ENCODE results near the gene ITGA5. TPM values are rescaled to one million over a fixed set of nuclear protein-coding genes. Genes with fewer than 3 reads are reported as not detected.
"Not testable (repeated sequence)": the region's sequence is repeated elsewhere in the genome, so short reads cannot be mapped to it uniquely, and the experiment has no call there.

ITGA5 gene
- total RNA-seq, 1 donor from 2014 or later, result 100 TPM

DNA sequence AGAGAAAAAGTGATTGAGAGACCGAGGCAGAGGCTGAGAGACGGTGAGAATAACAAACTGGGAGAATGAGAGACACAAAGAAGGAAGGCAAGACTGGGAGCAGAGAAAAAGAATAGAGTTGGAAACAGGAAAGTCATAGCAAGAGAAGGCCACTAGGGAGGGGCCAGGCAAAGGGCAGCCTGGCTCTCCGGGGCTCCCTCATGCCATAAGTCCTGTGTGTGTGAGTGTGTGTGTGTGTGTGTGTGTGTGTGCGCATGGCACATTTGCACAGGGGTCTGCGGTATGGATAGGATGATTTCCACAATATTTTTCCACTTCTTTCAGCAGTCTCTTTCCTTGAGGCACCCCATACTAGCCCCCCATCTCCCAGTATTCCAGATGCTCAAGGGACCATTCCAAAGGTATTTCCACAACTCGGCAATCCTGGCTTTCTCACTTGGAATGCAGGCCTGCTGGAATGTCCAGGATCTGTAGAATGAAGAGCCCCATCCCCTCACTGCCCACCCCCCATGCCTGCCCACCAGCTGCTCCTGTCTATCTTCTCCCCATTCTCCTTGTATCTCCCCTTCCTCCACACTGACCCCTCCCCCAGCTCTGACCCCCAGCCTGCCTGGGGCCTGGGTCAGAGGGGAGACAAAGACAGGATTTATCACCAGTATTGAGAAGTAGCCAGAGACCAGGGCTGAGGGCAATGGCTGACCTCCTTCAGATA, 63.8 kb downstream of the ITGA5 start:
- Mint-ChIP-seq H3K27ac (ENCODE audit: unreplicated experiment) (no peak overlapping the region), H3K36me3 (ENCODE audit: unreplicated experiment) (peaks cover 18% of the 10 kb centered on the region), H3K4me1 (ENCODE audit: unreplicated experiment) (peaks cover 22% of the 10 kb centered on the region), H3K9me3 (ENCODE audit: unreplicated experiment) (no peaks in the 10 kb centered on the region), H3K27me3 (ENCODE audit: unreplicated experiment) (no peaks in the 10 kb centered on the region), H3K4me3 (ENCODE audit: unreplicated experiment) (no peak overlapping the region)
- TF ChIP-seq, protein P1, sequence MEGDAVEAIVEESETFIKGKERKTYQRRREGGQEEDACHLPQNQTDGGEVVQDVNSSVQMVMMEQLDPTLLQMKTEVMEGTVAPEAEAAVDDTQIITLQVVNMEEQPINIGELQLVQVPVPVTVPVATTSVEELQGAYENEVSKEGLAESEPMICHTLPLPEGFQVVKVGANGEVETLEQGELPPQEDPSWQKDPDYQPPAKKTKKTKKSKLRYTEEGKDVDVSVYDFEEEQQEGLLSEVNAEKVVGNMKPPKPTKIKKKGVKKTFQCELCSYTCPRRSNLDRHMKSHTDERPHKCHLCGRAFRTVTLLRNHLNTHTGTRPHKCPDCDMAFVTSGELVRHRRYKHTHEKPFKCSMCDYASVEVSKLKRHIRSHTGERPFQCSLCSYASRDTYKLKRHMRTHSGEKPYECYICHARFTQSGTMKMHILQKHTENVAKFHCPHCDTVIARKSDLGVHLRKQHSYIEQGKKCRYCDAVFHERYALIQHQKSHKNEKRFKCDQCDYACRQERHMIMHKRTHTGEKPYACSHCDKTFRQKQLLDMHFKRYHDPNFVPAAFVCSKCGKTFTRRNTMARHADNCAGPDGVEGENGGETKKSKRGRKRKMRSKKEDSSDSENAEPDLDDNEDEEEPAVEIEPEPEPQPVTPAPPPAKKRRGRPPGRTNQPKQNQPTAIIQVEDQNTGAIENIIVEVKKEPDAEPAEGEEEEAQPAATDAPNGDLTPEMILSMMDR (IDR thresholded peaks at IDR 0.05), result no peak
- DNase-seq (ENCODE audit: extremely low spot score, unreplicated experiment), result no peak

DNA sequence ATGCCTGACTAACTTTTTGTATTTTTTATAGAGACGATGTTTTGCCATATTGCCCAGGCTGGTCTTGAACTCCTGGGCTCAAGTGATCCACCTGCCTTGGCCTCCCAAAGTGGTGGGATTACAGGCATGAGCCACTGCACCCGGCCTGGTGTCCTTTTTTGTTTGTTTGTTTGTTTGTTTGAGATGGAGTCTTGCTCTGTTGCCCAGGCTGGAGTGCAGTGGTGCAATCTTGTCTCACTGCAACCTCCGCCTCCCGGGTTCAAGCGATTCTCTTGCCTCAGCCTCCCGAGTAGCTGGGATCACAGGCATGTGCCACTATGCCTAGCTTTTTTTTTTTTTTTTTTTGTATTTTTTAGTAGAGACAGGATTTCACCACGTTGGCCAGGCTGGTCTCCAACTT, 64.8 kb downstream of the ITGA5 start:
- DNase-seq (ENCODE audit: extremely low spot score, unreplicated experiment); H3K9me3 Mint-ChIP-seq (ENCODE audit: unreplicated experiment); H3K27me3 Mint-ChIP-seq (ENCODE audit: unreplicated experiment); H3K27ac Mint-ChIP-seq (ENCODE audit: unreplicated experiment); H3K4me3 Mint-ChIP-seq (ENCODE audit: unreplicated experiment): not testable (repeated sequence)
- peaks cover 25% of the 10 kb centered on the region for H3K36me3 Mint-ChIP-seq (ENCODE audit: unreplicated experiment)
- peaks cover 20% of the 10 kb centered on the region for H3K4me1 Mint-ChIP-seq (ENCODE audit: unreplicated experiment)

DNA sequence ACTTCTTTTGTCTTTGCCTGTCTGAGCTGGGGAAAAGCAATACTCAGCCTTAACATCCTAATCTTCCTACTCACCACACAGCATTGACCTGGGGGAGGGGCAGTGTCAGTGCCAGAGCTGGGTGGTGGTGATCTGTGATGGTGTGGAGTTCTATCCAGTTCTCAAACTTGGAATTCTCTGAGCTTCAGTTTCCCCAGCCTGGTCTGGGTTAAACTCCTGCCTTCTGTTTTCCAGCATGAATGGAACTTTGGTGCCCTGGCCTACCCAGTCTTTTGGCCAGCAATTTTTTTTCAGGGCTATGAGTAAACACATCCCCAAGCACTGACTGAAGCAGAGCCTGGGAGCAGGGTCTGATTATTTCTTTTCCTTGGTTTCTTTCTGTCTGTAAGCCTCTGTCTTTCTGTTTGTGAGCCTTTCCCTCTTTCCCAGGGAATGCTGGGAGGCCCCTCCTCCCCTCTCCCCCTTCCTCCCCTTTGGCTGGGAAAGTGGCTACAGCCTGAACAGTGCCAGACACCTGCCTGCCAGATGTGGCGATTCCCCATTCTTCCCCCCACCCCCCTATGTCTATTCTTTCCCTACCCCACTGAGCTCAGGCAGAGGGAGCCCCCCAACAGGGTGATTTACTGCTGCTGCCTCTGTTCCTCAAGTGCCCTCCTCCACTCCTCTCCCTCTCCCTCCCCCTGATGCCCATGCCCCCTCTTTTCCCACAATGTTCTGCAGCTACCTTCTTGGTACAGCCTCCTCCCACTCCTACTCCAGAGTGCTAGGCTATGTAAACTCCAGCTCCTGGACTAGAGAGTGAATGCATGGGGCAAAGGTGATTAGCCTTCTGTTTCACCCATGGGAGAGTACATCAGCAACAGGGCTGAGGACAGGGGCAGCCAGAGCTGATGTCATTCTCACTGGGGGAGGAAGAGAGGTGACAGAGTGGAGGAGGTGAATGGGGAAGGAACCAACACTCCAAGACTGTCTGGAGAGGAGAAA, 65.9 kb downstream of the ITGA5 start:
- TF ChIP-seq, protein P1 (IDR thresholded peaks at IDR 0.05), result no peak
- no peaks in the 10 kb centered on the region for H3K27me3 Mint-ChIP-seq (ENCODE audit: unreplicated experiment)
- H3K4me3 Mint-ChIP-seq (ENCODE audit: unreplicated experiment), result no peak overlapping the region
- peaks cover 20% of the 10 kb centered on the region for H3K4me1 Mint-ChIP-seq (ENCODE audit: unreplicated experiment)
- H3K27ac Mint-ChIP-seq (ENCODE audit: unreplicated experiment), result peak overlapping the region; percentile 69
- H3K9me3 Mint-ChIP-seq (ENCODE audit: unreplicated experiment), result no peaks in the 10 kb centered on the region
- H3K36me3 Mint-ChIP-seq (ENCODE audit: unreplicated experiment), result peaks cover 29% of the 10 kb centered on the region
- no peak for DNase-seq (ENCODE audit: extremely low spot score, unreplicated experiment)

DNA sequence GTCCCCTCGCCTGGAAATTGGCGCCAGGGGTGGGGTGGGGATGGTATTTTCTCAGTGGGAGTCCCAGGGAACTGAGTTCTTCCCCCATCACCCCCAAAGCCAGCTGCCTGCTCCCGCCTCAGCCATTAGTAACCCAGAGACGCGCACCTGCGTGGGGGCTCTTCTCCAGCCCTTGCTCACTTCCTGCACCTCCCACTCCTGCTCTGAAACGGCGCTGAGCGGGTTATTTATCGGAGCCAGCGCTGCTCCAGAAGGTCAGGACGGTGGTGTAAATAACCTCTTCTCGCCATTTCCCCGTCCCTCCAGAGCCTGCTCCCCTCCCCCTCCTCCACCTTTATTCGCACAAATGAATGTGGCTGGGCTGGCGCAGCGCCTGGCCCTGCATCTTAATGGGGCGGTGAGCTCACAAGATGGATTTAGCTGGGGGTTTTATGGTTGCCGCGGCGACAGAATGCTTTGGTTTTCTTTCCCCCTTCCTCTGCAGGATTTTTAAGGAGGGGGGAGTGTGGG, 67.0 kb downstream of the ITGA5 start:
- H3K36me3 Mint-ChIP-seq (ENCODE audit: unreplicated experiment), result peaks cover 38% of the 10 kb centered on the region
- peaks cover 17% of the 10 kb centered on the region for H3K4me1 Mint-ChIP-seq (ENCODE audit: unreplicated experiment)
- peak overlapping the region; percentile 69 for H3K27ac Mint-ChIP-seq (ENCODE audit: unreplicated experiment)
- no peaks in the 10 kb centered on the region for H3K9me3 Mint-ChIP-seq (ENCODE audit: unreplicated experiment)
- DNase-seq (ENCODE audit: extremely low spot score, unreplicated experiment), result no peak
- H3K4me3 Mint-ChIP-seq (ENCODE audit: unreplicated experiment), result no peak overlapping the region
- TF ChIP-seq, protein P1 (IDR thresholded peaks at IDR 0.05), result no peak
- H3K27me3 Mint-ChIP-seq (ENCODE audit: unreplicated experiment), result no peaks in the 10 kb centered on the region

DNA sequence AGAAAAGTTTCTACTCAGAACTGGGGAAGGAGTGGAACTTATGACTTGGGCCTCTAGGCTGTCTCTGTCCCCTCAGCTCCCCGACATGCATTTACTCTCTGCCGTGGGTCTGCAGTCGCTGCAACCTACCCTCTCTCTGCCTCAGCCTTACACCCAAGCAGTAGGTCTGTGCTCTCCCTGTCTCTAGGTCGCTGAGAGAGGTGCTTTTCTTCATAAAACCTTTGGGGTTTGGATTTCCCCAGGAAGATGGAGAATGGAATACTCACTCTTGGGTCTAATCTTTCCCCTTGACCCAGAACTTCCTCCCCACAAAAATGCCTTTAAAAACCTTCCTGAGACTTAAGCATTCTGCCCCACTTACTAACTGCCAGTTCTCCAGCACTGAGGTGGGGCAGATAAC, 67.7 kb downstream of the ITGA5 start:
- Mint-ChIP-seq H3K27me3 (ENCODE audit: unreplicated experiment) (no peaks in the 10 kb centered on the region), H3K4me3 (ENCODE audit: unreplicated experiment) (no peak overlapping the region), H3K4me1 (ENCODE audit: unreplicated experiment) (peaks cover 15% of the 10 kb centered on the region), H3K27ac (ENCODE audit: unreplicated experiment) (no peak overlapping the region), H3K9me3 (ENCODE audit: unreplicated experiment) (no peaks in the 10 kb centered on the region), H3K36me3 (ENCODE audit: unreplicated experiment) (peaks cover 45% of the 10 kb centered on the region)
- DNase-seq (ENCODE audit: extremely low spot score, unreplicated experiment), result no peak
- TF ChIP-seq, protein P1 (IDR thresholded peaks at IDR 0.05), result no peak

Measured in osteocyte (in vitro differentiated cells).